SH-SY5Y (cell line): Measurements from ENCODE around the gene SSBP3.
A peak's percentile ranks its signal among the peaks of the same experiment; 100 is the strongest.

Source experiments
- GATA2 ChIP-seq: IDR thresholded peaks from 2 replicates; pipeline ENCODE4 v1.6.1; 2011; ENCODE audit warnings: mild to moderate bottlenecking, low read depth, low read length
- GATA3 ChIP-seq: IDR thresholded peaks from 2 replicates; pipeline ENCODE4 v1.6.1; 2011; ENCODE audit warnings: low read depth, mild to moderate bottlenecking, low read length, moderate library complexity

DNA sequence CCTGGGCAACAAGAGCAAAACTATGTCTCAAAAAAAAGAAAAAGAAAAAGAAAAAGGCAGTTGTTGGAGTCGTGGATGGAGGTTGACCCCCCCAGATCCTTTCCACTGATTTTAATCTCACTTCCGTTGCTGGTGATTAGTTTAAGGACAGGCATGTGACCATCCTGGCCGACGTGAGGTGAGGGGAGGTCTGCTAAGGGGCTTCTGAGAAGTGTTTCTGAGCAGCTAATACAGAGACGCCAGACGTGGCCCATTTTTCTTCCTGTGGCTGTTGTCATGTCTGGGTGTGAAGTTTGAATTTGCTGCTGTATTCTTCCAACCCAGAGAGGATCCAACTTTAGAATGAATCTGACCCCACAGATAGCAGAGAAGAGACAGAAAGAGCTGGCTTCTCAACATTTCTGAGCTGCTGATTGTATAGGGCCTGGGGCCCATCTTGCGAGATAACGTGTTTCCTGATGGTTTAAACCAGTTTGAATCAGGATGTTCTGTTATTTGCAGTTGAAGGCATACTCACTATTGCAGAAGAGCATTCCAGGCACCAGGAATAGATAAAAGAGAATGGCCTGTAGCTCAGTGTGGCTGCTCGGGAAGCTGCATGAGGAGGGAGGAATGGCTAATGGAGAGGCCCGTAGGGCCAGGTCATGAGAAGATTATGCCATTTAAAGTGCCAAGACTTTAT, 22.8 kb upstream of the SSBP3 start:
- no peak for TF ChIP-seq GATA3
- TF ChIP-seq GATA2, result peak; percentile 46; the same call in 1 of the 2 replicates
